ENCODE data around the gene SNUPN. TPM values are rescaled to one million over a fixed set of nuclear protein-coding genes. Genes with fewer than 3 reads are reported as not detected.
"Not testable (repeated sequence)": the region's sequence is repeated elsewhere in the genome, so short reads cannot be mapped to it uniquely, and the experiment has no call there.

Gene SNUPN
- total RNA-seq, 5 donors from 2014 or later (not counting 1 experiment from before 2014, with no cell fraction given): 17.7 to 26.7 (median 20.8) TPM

DNA sequence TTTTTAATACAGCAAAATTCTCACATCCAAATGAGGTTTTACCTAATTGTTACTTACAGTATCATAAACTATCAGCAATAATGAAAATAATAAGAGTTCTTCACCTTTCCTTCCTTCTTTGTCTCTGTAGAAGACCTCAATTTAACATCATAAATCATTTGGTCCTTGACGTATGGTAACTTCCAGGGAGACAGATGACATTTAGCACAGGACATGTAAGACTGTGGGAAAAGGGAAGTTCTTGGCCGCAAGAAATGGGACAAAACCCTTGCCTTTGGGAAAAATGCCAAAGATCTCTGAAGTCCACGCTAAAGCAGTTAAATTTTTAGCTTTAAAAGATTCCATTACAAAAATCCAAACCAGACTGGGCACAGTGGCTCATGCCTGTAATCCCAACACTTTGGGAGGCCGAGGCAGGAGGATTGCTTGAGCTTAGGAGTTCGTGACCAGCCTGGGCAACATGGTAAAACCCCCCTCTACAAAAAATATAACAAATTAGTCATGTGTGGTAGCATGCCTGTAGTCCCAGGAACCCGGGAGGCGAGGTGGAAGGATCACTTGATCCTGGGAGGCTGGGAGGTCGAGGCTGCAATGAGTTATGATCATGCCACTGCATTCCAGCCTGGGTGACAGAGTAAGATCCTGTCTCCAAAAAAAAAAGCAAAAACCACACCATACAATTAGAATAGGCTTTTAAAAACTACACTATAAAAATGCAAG is 55.2 kb downstream of the SNUPN start:
- Mint-ChIP-seq H3K36me3 (no peaks in the 10 kb centered on the region), H3K27ac (no peak overlapping the region)
- POLR2A ChIA-PET: interaction anchor here in 1 of 2 donors (0.6 kb wide), 1 partner anchor 9 kb away, joined by 4 read pairs; no protein-coding TSS in a partner anchor

DNA sequence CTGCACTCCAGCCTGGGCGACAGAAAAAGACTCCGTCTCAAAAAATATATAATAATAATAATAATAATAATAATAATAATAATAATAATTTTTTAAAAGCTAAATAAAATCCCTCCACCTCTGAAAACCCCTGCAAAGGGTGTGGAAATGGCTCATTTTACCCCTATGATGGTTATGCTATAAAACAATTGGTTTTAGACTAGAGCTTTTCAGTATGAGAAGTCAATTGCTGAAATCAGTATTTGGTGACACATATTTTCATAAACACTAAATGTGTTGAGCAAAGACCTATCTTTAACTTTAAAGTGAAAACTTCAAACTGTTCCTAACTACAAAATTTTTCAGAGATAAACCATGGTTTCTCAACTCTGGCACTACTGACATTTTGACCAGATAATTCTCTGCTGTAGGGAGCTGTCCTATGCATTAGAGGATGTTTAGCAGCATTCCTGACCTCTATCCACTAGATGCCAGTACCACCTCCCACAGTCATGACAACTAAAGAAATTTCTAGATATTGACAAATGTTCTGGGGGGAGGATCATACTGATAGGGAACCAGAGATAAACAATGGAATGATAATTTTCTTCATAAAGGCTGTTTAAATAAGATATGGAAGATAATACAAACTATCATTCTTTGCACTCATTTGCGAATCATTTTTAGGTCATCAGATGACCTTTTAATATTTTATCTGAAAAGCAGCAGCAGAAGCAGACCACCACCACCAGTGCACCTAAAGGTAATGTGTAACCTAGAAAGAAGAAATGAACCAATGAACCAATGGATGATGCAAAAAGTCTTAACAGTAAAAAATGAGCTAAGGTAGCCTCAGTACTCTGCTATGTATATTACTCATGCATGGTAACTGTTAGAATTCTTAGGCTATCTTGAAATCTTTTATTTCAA is 60.2 kb downstream of the SNUPN start:
- POLR2A ChIA-PET: interaction anchor here in 1 of 2 donors (0.5 to 0.6 kb wide), 2 partner anchors 15 to 23 kb away, joined by 3 to 4 read pairs; no protein-coding TSS in a partner anchor
- Mint-ChIP-seq H3K27ac (no peak overlapping the region), H3K27me3 (no peaks in the 10 kb centered on the region)

More for the DNA sequence above, 55.2 kb downstream of the SNUPN start:
- CTCF ChIA-PET: interaction anchor here in 1 of 2 donors (0.6 kb wide), 1 partner anchor 21 kb away, joined by 3 read pairs; no protein-coding TSS in a partner anchor
- Histone ChIP-seq H3K4me3 (ENCODE audit: control insufficient read depth in 1 of 2, extremely low read depth in 1 of 2, low read length in 1 of 2) (no peak overlapping the region), H3K27ac (ENCODE audit: low read length) (no peak overlapping the region), H3K36me3 (ENCODE audit: control insufficient read depth in 2 of 2, extremely low read depth in 1 of 2, insufficient read depth in 1 of 2, low read length in 1 of 2) (no peaks in the 10 kb centered on the region), H3K9me3 (no peaks in the 10 kb centered on the region), H3K4me1 (ENCODE audit: control insufficient read depth in 1 of 2, extremely low read depth in 1 of 2, insufficient read depth in 2 of 2, low read length in 2 of 2) (peaks cover 0 to 9% of the 10 kb centered on the region in 2 experiments), H3K27me3 (replicated peaks in 1 of 2; ENCODE audit: control insufficient read depth in 2 of 2, extremely low read depth in 1 of 2, insufficient read depth in 2 of 2, low read length in 1 of 2) (no peaks in the 10 kb centered on the region)
- no peak for DNase-seq
- 83% methylated on average over 1 of the region's 8 CpGs for WGBS (ENCODE audit: insufficient coverage)
- no peak for ATAC-seq (replicated peaks in 1 of 4)
- Mint-ChIP-seq H3K27me3 (no peaks in the 10 kb centered on the region), H3K4me3 (no peak overlapping the region), H3K4me1 (peaks cover 20 to 31% (median 28%) of the 10 kb centered on the region in 3 donors), H3K9me3 (no peaks in the 10 kb centered on the region)

GRCh38 chr15:75561888-75562287 is 63.6 kb downstream of the SNUPN start:
- no peak overlapping the region for H3K4me3 ChIP-seq (ENCODE audit: control insufficient read depth in 1 of 2, extremely low read depth in 1 of 2, low read length in 1 of 2)
- DNase-seq (no peak), ATAC-seq (replicated peaks in 1 of 4) (no peak)
- ChIA-PET POLR2A (no interaction called here), CTCF (no interaction called here)
- H3K27ac Mint-ChIP-seq: no peak overlapping the region
- no peaks in the 10 kb centered on the region for H3K27me3 Mint-ChIP-seq
- H3K4me1 ChIP-seq (ENCODE audit: control insufficient read depth in 1 of 2, extremely low read depth in 1 of 2, insufficient read depth in 2 of 2, low read length in 2 of 2): no peaks in the 10 kb centered on the region
- H3K27ac ChIP-seq (ENCODE audit: low read length): no peak overlapping the region
- H3K4me1 Mint-ChIP-seq: peaks cover 0 to 16% (median 12%) of the 10 kb centered on the region in 3 donors
- H3K9me3 ChIP-seq: no peaks in the 10 kb centered on the region
- H3K36me3 ChIP-seq (ENCODE audit: control insufficient read depth in 2 of 2, extremely low read depth in 1 of 2, insufficient read depth in 1 of 2, low read length in 1 of 2): no peaks in the 10 kb centered on the region
- WGBS (ENCODE audit: insufficient coverage): no CpG with 5 or more reads among the region's 5 CpGs
- H3K9me3 Mint-ChIP-seq: no peaks in the 10 kb centered on the region
- no peaks in the 10 kb centered on the region for H3K27me3 ChIP-seq (replicated peaks in 1 of 2; ENCODE audit: control insufficient read depth in 2 of 2, extremely low read depth in 1 of 2, insufficient read depth in 2 of 2, low read length in 1 of 2)
- peaks cover 7% of the 10 kb centered on the region for H3K36me3 Mint-ChIP-seq
- no peak overlapping the region for H3K4me3 Mint-ChIP-seq

More for the DNA sequence above, 60.2 kb downstream of the SNUPN start:
- no peaks in the 10 kb centered on the region for H3K9me3 ChIP-seq
- H3K36me3 ChIP-seq (ENCODE audit: control insufficient read depth in 2 of 2, extremely low read depth in 1 of 2, insufficient read depth in 1 of 2, low read length in 1 of 2): no peaks in the 10 kb centered on the region
- no peaks in the 10 kb centered on the region for H3K9me3 Mint-ChIP-seq
- H3K4me1 Mint-ChIP-seq: peaks cover 0 to 23% (median 14%) of the 10 kb centered on the region in 3 donors
- no peaks in the 10 kb centered on the region for H3K27me3 ChIP-seq (replicated peaks in 1 of 2; ENCODE audit: control insufficient read depth in 2 of 2, extremely low read depth in 1 of 2, insufficient read depth in 2 of 2, low read length in 1 of 2)
- peaks cover 0 to 4% of the 10 kb centered on the region in 2 experiments for H3K4me1 ChIP-seq (ENCODE audit: control insufficient read depth in 1 of 2, extremely low read depth in 1 of 2, insufficient read depth in 2 of 2, low read length in 2 of 2)
- WGBS (ENCODE audit: insufficient coverage): no CpG with 5 or more reads among the region's 3 CpGs
- ATAC-seq (replicated peaks in 1 of 4) (no peak), DNase-seq (no peak)
- H3K36me3 Mint-ChIP-seq: peaks cover under 1% of the 10 kb centered on the region
- H3K4me3 ChIP-seq (ENCODE audit: control insufficient read depth in 1 of 2, extremely low read depth in 1 of 2, low read length in 1 of 2): no peak overlapping the region
- H3K27ac ChIP-seq (ENCODE audit: low read length): no peak overlapping the region
- no peak overlapping the region for H3K4me3 Mint-ChIP-seq
- CTCF ChIA-PET: interaction anchor here in 1 of 2 donors (0.6 kb wide), 1 partner anchor 1516 kb away, joined by 3 read pairs; no protein-coding TSS in a partner anchor

DNA sequence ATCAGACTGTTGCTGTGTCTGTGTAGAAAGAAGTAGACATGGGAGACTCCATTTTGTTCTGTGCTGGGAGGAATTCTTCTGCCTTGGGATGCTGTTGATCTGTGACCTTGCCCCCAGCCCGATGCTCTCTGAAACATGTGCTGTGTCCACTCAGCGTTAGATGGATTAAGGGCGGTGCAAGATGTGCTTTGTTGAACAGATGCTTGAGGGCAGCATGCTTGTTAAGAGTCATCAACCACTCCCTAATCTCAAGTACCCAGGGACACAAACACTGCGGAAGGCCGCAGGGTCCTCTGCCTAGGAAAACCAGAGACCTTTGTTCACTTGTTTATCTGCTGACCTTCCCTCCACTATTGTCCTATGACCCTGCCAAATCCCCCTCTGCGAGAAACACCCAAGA is 66.2 kb downstream of the SNUPN start:
- H3K4me3 Mint-ChIP-seq; H3K27me3 ChIP-seq (replicated peaks in 1 of 2; ENCODE audit: control insufficient read depth in 2 of 2, extremely low read depth in 1 of 2, insufficient read depth in 2 of 2, low read length in 1 of 2); POLR2A ChIA-PET; H3K27me3 Mint-ChIP-seq; H3K27ac ChIP-seq (ENCODE audit: low read length); H3K4me3 ChIP-seq (ENCODE audit: control insufficient read depth in 1 of 2, extremely low read depth in 1 of 2, low read length in 1 of 2); H3K27ac Mint-ChIP-seq; H3K36me3 Mint-ChIP-seq; H3K9me3 ChIP-seq; H3K36me3 ChIP-seq (ENCODE audit: control insufficient read depth in 2 of 2, extremely low read depth in 1 of 2, insufficient read depth in 1 of 2, low read length in 1 of 2); H3K9me3 Mint-ChIP-seq; DNase-seq; ATAC-seq (replicated peaks in 1 of 4); H3K4me1 ChIP-seq (ENCODE audit: control insufficient read depth in 1 of 2, extremely low read depth in 1 of 2, insufficient read depth in 2 of 2, low read length in 2 of 2): not testable (repeated sequence)
- WGBS (ENCODE audit: insufficient coverage): no CpG with 5 or more reads among the region's 6 CpGs
- CTCF ChIA-PET: interaction anchor here in 1 of 2 donors (0.7 kb wide), 1 partner anchor 33 kb away, joined by 3 read pairs; no protein-coding TSS in a partner anchor
- H3K4me1 Mint-ChIP-seq: peaks cover 0 to 10% (median 4%) of the 10 kb centered on the region in 3 donors

GRCh38 chr15:75558955-75559354 is 66.6 kb downstream of the SNUPN start:
- H3K36me3 ChIP-seq (ENCODE audit: control insufficient read depth in 2 of 2, extremely low read depth in 1 of 2, insufficient read depth in 1 of 2, low read length in 1 of 2); H3K27me3 Mint-ChIP-seq; H3K9me3 ChIP-seq; H3K4me1 ChIP-seq (ENCODE audit: control insufficient read depth in 1 of 2, extremely low read depth in 1 of 2, insufficient read depth in 2 of 2, low read length in 2 of 2); H3K9me3 Mint-ChIP-seq; H3K27me3 ChIP-seq (replicated peaks in 1 of 2; ENCODE audit: control insufficient read depth in 2 of 2, extremely low read depth in 1 of 2, insufficient read depth in 2 of 2, low read length in 1 of 2); CTCF ChIA-PET; H3K4me3 Mint-ChIP-seq; POLR2A ChIA-PET; H3K36me3 Mint-ChIP-seq; DNase-seq; ATAC-seq (replicated peaks in 1 of 4); H3K27ac Mint-ChIP-seq; H3K4me3 ChIP-seq (ENCODE audit: control insufficient read depth in 1 of 2, extremely low read depth in 1 of 2, low read length in 1 of 2); H3K27ac ChIP-seq (ENCODE audit: low read length): not testable (repeated sequence)
- WGBS (ENCODE audit: insufficient coverage): 98% methylated on average over 10 of the region's 28 CpGs
- H3K4me1 Mint-ChIP-seq: peaks cover 0 to 10% (median 4%) of the 10 kb centered on the region in 3 donors

DNA sequence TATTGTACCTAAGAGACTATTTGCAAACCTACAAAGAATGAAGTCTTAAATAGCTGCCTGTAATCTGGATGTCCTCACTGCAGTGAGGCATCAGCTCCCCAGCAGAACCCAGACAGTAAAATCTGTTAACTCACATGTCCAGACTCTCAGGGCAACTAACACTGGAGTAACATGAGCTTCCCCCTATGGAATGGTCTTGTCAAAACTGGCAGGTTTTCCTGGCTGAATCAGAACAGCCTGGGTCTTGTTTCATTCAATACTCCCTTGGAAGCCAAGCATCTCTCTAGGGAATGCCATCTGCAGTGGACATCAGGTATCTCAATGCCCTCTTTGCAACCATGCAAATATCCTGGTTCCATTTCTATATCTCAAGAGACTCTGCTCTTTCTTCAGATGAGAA is 70.8 kb downstream of the SNUPN start:
- no peaks in the 10 kb centered on the region for H3K27me3 Mint-ChIP-seq
- H3K9me3 ChIP-seq: no peaks in the 10 kb centered on the region
- ATAC-seq (replicated peaks in 1 of 4): no peak
- DNase-seq: no peak
- no peaks in the 10 kb centered on the region for H3K36me3 ChIP-seq (ENCODE audit: control insufficient read depth in 2 of 2, extremely low read depth in 1 of 2, insufficient read depth in 1 of 2, low read length in 1 of 2)
- H3K27ac Mint-ChIP-seq: no peak overlapping the region
- no peaks in the 10 kb centered on the region for H3K4me1 ChIP-seq (ENCODE audit: control insufficient read depth in 1 of 2, extremely low read depth in 1 of 2, insufficient read depth in 2 of 2, low read length in 2 of 2)
- no peak overlapping the region for H3K4me3 Mint-ChIP-seq
- no peaks in the 10 kb centered on the region for H3K27me3 ChIP-seq (replicated peaks in 1 of 2; ENCODE audit: control insufficient read depth in 2 of 2, extremely low read depth in 1 of 2, insufficient read depth in 2 of 2, low read length in 1 of 2)
- H3K4me3 ChIP-seq (ENCODE audit: control insufficient read depth in 1 of 2, extremely low read depth in 1 of 2, low read length in 1 of 2): no peak overlapping the region
- no peaks in the 10 kb centered on the region for H3K9me3 Mint-ChIP-seq
- H3K4me1 Mint-ChIP-seq: peaks cover 5 to 13% (median 9%) of the 10 kb centered on the region in 3 donors
- H3K36me3 Mint-ChIP-seq: peaks cover 5% of the 10 kb centered on the region
- POLR2A ChIA-PET: interaction anchor here (0.5 to 0.7 kb wide), 4 partner anchors 16 to 38 kb away, joined by 3 to 12 read pairs (median 4); no protein-coding TSS in a partner anchor
- CTCF ChIA-PET: no interaction called here
- H3K27ac ChIP-seq (ENCODE audit: low read length): no peak overlapping the region

Measured in T-cell (primary cell).